Tibial nerve (tissue), 4 donors: ENCODE measurements around the gene PEX14. TPM values are rescaled to one million over a fixed set of nuclear protein-coding genes. Genes with fewer than 3 reads are reported as not detected.

Source experiments
- DNase-seq, 2 donors: peaks; one replicate each; pipeline ENCODE4 v3.0.0-alpha.2; 2019; ENCODE audit warnings: low spot score in 2 of 2
- H3K27ac ChIP-seq, 4 donors: fragments of 200-600 bp; sonication (generic) in 3 of 4; one replicate each; pipeline ENCODE4 v1.5.1; 2017 to 2019; ENCODE audit warnings: mild to moderate bottlenecking in 1 of 4
- H3K27me3 ChIP-seq, 2 donors: fragments of 200-600 bp; sonication (generic) in 1 of 2; one replicate each; pipeline versions ENCODE4 v1.5.1 to v1.6.0; 2017 to 2019
- H3K36me3 ChIP-seq, 3 donors: fragments of 200-600 bp; sonication (generic); one replicate each; pipeline ENCODE4 v1.5.1; 2018 to 2019
- H3K4me1 ChIP-seq, 4 donors: fragments of 200-600 bp; sonication (generic) in 3 of 4; one replicate each; pipeline ENCODE4 v1.5.1; 2017 to 2019
- H3K4me3 ChIP-seq, 4 donors: fragments of 200-600 bp; sonication (generic) in 3 of 4; one replicate each; pipeline ENCODE4 v1.5.1; 2017 to 2019; ENCODE audit warnings: mild to moderate bottlenecking in 1 of 4, moderate library complexity in 1 of 4
- H3K9me3 ChIP-seq, 4 donors: fragments of 200-600 bp; sonication (generic) in 3 of 4; one replicate each; pipeline ENCODE4 v1.5.1; 2017 to 2019
- EP300 ChIP-seq, 2 donors: sonication (generic); formaldehyde crosslinking; IDR thresholded peaks; one replicate each; pipeline ENCODE4 v1.6.1; 2017; ENCODE audit warnings: antibody characterized with exemption in 2 of 2, mild to moderate bottlenecking in 1 of 2
- POLR2A ChIP-seq, 2 donors: fragments of 450-650 bp; IDR thresholded peaks; one replicate each; pipeline ENCODE4 v1.6.1; 2017; ENCODE audit warnings: antibody characterized with exemption in 2 of 2, mild to moderate bottlenecking in 2 of 2, moderate library complexity in 2 of 2
- WGBS, 2 donors: methylation state at CpG; one replicate each; pipeline ENCODE4 v1.1.5; 2018; 5-methylcytosine and 5-hydroxymethylcytosine counted together
- total RNA-seq, 4 donors: library from RNA; depleted of rRNA; stranded (reverse); fragments of >200 nt; gene quantifications; one replicate each; pipeline ENCODE4 v1.1.0, GENCODE V29; 2016
- TF ChIP-seq, protein P1 (sequence below), 5 experiments: fragments of 200-600 bp in 3 of 5; fragments of 450-650 bp in 2 of 5; sonication (generic) in 3 of 5; IDR thresholded peaks; one replicate each; pipeline ENCODE4 v1.5.1; 2016 to 2019; ENCODE audit warnings: antibody characterized with exemption in 5 of 5, mild to moderate bottlenecking in 3 of 5, moderate library complexity in 2 of 5

Gene PEX14
- total RNA-seq, 4 donors from 2014 or later, result 14.4 to 21.8 (median 18.2) TPM

DNA sequence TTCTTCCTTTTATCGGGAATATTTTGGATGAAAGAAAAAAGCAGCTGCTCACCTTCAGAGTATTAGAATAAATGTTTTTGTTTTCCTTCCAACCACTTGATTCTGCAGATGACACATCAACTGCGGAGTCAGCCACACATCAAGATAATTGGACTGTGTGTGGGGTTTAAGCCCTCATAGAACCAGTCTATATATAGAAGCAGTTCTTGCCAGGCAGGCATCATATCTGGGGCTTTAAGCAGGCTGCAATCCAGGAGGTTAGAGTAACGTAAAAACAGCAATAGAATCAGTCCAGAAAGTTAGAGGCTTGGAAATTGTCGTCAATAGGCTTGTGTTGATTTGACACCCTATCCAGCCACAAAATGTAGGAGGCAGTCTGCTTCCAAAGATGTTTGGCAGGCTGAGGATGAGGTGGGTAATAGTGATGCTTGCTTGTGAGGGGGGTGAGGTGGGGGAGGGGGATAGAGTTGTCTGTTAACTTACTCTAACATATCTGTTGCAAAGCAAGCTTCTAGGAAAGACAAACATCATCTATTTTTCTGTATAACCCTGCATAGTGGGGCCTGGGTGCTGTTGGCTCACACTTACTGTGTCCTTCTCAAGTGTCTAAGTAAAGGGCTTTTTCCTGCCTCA lies 64.8 kb downstream of the PEX14 start:
- no peak for DNase-seq
- Histone ChIP-seq H3K4me3 (no peak overlapping the region), H3K27me3 (no peaks in the 10 kb centered on the region), H3K27ac (no peak overlapping the region), H3K4me1 (peaks cover 0 to 24% (median 0%) of the 10 kb centered on the region in 4 donors), H3K9me3 (no peaks in the 10 kb centered on the region), H3K36me3 (peaks cover 0 to 32% (median 0%) of the 10 kb centered on the region in 3 donors)
- WGBS, 2 donors, result 78 to 82% methylated on average over 4 of the region's 4 CpGs
- TF ChIP-seq EP300 (IDR thresholded peaks at IDR 0.05) (no peak), POLR2A (IDR thresholded peaks at IDR 0.05) (no peak)
- TF ChIP-seq, protein P1, sequence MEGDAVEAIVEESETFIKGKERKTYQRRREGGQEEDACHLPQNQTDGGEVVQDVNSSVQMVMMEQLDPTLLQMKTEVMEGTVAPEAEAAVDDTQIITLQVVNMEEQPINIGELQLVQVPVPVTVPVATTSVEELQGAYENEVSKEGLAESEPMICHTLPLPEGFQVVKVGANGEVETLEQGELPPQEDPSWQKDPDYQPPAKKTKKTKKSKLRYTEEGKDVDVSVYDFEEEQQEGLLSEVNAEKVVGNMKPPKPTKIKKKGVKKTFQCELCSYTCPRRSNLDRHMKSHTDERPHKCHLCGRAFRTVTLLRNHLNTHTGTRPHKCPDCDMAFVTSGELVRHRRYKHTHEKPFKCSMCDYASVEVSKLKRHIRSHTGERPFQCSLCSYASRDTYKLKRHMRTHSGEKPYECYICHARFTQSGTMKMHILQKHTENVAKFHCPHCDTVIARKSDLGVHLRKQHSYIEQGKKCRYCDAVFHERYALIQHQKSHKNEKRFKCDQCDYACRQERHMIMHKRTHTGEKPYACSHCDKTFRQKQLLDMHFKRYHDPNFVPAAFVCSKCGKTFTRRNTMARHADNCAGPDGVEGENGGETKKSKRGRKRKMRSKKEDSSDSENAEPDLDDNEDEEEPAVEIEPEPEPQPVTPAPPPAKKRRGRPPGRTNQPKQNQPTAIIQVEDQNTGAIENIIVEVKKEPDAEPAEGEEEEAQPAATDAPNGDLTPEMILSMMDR (IDR thresholded peaks at IDR 0.05), result no peak

DNA sequence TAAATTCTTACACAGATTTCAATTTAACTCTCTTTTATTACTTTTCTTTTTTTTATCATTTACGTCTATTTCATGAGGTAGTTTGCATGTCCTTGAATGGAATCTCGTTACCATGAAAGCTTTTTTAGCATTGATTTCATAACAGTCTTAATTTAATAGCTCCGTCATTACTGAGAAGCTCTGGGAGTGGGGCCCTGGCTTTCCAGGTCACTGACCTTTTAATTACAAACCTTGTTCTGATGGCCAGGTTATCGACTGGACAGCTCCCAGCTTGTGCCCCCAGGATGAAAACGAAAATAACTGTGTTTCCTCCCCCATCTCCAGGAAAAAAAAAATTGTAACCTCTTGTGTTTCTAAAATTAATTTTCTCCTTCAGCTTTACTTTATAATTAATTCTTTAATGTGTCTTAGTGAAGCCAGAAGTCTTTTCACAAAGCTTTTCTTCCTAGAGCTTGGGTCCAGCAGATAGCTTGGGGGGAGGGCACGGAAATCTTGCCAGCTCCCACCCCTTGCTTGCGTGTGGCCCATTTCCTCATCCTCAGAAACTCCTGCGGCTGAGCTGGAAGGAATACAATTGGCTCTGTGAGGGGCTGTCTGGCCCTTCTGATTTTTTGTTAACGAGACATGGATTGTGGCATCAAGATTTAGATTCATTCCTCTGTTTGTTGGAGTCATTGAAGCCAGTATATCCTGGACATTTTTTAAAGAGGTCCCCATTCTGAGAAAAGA lies 65.7 kb downstream of the PEX14 start:
- TF ChIP-seq, protein P1 (IDR thresholded peaks at IDR 0.05), result no peak
- TF ChIP-seq EP300 (IDR thresholded peaks at IDR 0.05) (no peak), POLR2A (IDR thresholded peaks at IDR 0.05) (no peak)
- Histone ChIP-seq H3K4me3 (no peak overlapping the region), H3K27me3 (no peaks in the 10 kb centered on the region), H3K4me1 (peaks cover 0 to 24% (median 0%) of the 10 kb centered on the region in 4 donors), H3K36me3 (peaks cover 0 to 32% (median 0%) of the 10 kb centered on the region in 3 donors), H3K27ac (peak overlapping the region in 1 of 4 donors; percentile 5), H3K9me3 (no peaks in the 10 kb centered on the region)
- no peak for DNase-seq
- 52 to 60% methylated on average over 9 of the region's 9 CpGs for WGBS, 2 donors

DNA sequence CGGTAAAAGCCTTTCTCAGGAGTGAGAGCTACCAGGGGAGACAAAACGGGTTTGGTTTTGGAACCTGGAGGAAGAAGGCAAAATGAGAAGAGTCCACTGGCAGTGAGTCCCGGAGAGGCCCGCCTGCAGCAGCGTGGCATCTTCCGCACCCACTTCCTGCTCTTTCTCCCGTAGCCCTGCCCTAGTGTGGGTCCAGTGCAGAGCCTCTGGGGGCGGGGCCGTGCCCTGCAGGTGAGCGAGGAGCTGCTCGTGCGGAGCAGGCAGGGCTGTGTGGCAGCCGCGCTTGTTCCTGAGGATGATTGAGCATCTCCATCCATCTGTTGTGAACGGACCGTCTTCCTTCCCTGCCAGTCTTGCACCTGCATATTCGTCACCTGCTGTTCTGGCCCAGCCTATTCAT lies 66.5 kb downstream of the PEX14 start:
- 83 to 92% methylated on average over 17 of the region's 17 CpGs for WGBS, 2 donors
- Histone ChIP-seq H3K27me3 (no peaks in the 10 kb centered on the region), H3K9me3 (no peaks in the 10 kb centered on the region), H3K36me3 (peaks cover 0 to 24% (median 0%) of the 10 kb centered on the region in 3 donors), H3K27ac (peak overlapping the region in 1 of 4 donors; percentile 5), H3K4me3 (no peak overlapping the region), H3K4me1 (peaks cover 0 to 24% (median 0%) of the 10 kb centered on the region in 4 donors)
- TF ChIP-seq POLR2A (IDR thresholded peaks at IDR 0.05), result no peak
- TF ChIP-seq EP300 (IDR thresholded peaks at IDR 0.05), result no peak
- TF ChIP-seq, protein P1 (IDR thresholded peaks at IDR 0.05), result no peak
- no peak for DNase-seq

DNA sequence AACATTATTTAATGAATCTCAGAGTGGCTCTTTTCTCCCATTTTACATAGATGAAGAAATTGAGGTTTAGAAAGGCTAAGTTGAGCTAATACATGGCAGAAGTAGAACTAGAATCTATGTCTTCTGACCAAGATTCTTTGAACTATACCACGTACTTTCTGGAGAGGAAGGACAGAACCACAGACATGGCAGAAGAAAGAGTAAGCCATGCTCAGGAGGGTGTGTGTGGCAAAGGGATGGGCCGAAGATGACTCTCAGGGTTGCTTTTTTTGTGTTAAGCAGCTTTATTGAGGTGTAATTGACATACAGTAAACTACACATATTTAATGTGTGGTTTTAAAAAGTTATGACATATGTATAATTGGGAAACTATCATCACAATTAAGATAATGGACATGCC lies 69.5 kb downstream of the PEX14 start:
- no peak for DNase-seq
- WGBS, 2 donors, result 44 to 48% methylated on average over 2 of the region's 2 CpGs
- no peak overlapping the region for H3K4me3 ChIP-seq
- TF ChIP-seq, protein P1 (IDR thresholded peaks at IDR 0.05), result no peak
- TF ChIP-seq EP300 (IDR thresholded peaks at IDR 0.05), result no peak
- no peak for TF ChIP-seq POLR2A (IDR thresholded peaks at IDR 0.05)
- no peaks in the 10 kb centered on the region for H3K9me3 ChIP-seq
- H3K4me1 ChIP-seq, result peaks cover 0 to 11% (median 0%) of the 10 kb centered on the region in 4 donors
- peaks cover 0 to 21% (median 0%) of the 10 kb centered on the region in 3 donors for H3K36me3 ChIP-seq
- H3K27me3 ChIP-seq, result no peaks in the 10 kb centered on the region
- no peak overlapping the region for H3K27ac ChIP-seq

DNA sequence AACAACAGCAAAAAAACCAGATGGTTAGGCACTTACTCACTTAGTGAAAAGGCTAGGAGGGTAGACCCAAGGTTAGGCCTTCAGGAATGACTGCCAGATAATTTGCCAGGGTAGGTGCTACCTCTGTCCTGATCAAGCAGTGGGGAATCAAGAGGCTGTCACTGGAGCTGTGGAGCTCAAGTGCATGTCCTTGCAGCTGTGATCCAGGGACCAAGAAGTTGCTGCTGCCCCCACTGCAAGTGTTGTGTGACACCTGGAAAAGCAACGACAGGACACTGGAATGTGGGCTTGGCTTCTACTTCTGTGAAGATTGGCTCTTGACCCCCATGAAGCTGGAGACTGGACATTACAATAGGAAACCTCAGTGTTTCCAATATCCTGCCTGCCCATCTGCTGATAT lies 72.1 kb downstream of the PEX14 start:
- Histone ChIP-seq H3K4me3 (no peak overlapping the region), H3K9me3 (no peaks in the 10 kb centered on the region), H3K36me3 (peaks cover 0 to 8% (median 0%) of the 10 kb centered on the region in 3 donors), H3K27ac (no peak overlapping the region), H3K4me1 (no peaks in the 10 kb centered on the region), H3K27me3 (no peaks in the 10 kb centered on the region)
- no peak for TF ChIP-seq POLR2A (IDR thresholded peaks at IDR 0.05)
- TF ChIP-seq EP300 (IDR thresholded peaks at IDR 0.05), result no peak
- TF ChIP-seq, protein P1 (IDR thresholded peaks at IDR 0.05), result no peak
- WGBS, 2 donors, result 11 to 80% methylated on average over 1 of the region's 1 CpG
- DNase-seq, result no peak
